NT2/D1 (cell line): ENCODE results near the gene ALOX12B.

Experiments used
- DNase-seq: peaks from one replicate; pipeline ENCODE4 v3.0.0-alpha.2; 2011; ENCODE audit warnings: low read depth, low spot score
- H3K27me3 ChIP-seq: 2 replicates; pipeline ENCODE4 v1.6.0; 2011; ENCODE audit warnings: mild to moderate bottlenecking; ENCODE audit not compliant: insufficient read length, insufficient read depth
- H3K36me3 ChIP-seq: 2 replicates; pipeline ENCODE4 v1.6.1; 2011; ENCODE audit warnings: mild to moderate bottlenecking, low read length, mixed read lengths; ENCODE audit not compliant: insufficient read depth, insufficient read length
- H3K4me1 ChIP-seq: 2 replicates; pipeline ENCODE4 v1.5.1; 2011; ENCODE audit not compliant: insufficient read depth, insufficient read length
- H3K4me3 ChIP-seq: 2 replicates; pipeline ENCODE4 v1.5.1; 2011; ENCODE audit warnings: low read depth; ENCODE audit not compliant: insufficient read length
- H3K9ac ChIP-seq: 2 replicates; pipeline ENCODE4 v1.6.0; 2011; ENCODE audit warnings: low read depth; ENCODE audit not compliant: insufficient read length
- H3K9me3 ChIP-seq: 2 replicates; pipeline ENCODE4 v1.5.1; 2011; ENCODE audit warnings: mild to moderate bottlenecking, low read length; ENCODE audit not compliant: insufficient read depth
- SUZ12 ChIP-seq: IDR thresholded peaks from 2 replicates; pipeline ENCODE4 v1.6.1; 2011; ENCODE audit not compliant: insufficient read length, insufficient read depth; ENCODE audit errors: extremely low read depth
- YY1 ChIP-seq: IDR thresholded peaks from 2 replicates; pipeline ENCODE4 v1.6.1; 2011; ENCODE audit not compliant: insufficient read length, insufficient read depth
- ZNF274 ChIP-seq: IDR thresholded peaks from 2 replicates; pipeline ENCODE4 v1.6.1; 2011; ENCODE audit warnings: mild to moderate bottlenecking, low read depth, low read length

The ALOX12B gene

DNA sequence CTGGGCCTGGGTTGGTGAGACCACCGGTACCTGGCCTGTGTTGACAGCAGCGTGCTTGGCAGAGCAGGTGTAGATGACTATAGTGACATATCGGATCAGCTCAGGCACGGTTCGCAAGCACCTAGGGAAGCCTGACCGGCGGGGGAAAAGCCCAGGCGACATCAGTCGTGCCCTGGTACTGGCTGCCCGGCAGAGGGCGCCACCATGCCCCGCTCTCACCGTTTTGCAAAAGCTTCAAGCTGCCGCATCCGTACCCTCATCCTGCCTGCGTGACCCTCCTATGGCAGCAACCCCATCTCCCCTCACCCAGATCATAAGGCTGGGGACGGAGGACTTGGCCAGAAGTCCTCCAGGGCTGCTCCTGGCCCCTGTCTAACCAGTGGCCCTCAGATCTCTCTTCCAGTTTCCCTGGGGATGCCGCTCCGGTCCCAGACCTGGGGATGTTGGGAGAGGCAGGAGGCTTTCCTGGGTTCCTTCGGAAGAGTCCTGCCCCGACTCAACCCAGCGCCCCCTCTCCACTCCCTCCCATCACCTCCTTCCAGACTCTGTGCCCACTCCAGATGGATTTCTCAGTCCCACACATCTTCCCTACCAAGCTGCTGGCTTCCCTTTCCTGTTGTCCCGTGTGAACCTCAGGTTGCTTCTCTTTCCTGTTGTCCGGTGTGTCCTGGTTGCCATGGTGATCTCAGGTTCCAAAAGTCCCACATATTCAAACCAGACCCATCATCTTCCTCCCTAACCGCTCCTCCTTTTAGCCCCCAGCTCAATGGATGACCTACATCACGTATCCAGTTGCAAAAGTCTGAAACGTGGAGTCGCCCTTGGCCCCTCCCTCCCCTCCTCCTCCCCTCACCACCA, 13.7 kb downstream of the ALOX12B start:
- peak overlapping the region; percentile 24 for H3K4me3 ChIP-seq
- peaks cover 78% of the 10 kb centered on the region for H3K27me3 ChIP-seq

DNA sequence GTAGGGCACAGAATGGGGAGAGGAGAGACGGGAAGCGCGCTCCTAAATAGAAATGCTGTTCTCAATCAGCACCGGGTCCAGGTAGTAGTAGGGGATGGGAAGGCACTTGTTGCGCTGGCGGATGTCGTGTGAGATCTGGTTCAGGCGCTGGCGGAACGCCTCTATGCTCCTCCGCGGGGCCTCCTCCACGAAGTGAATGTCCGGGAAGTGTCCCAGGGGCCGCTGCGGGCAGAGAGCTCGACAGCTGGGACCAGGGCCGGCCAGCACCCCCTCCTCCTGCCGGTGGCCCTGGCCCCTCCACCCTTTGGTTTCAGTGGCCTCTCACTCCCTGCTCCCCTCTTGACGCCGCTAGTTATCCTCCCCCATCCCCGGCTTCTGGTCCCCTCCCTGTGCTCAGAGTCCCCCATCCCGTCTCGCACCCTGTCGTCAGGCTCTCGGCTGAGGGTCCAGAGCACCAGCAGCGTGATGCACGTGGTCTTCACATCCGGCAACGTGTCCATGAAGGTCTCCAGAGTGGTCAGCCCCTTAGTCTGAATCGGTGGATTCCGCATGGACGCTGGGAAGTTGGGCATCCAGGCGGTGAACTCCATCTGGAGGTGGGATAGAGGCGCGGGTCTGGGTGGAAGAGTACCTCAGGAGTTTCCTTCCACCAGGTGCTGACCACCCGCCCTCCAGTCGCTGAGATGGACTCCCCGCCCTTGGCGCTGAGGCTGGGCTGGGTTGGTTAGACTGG, 14.6 kb downstream of the ALOX12B start:
- peak overlapping the region; percentile 32 for H3K4me3 ChIP-seq
- H3K4me1 ChIP-seq = peaks cover 3% of the 10 kb centered on the region

More for the DNA sequence above, 13.7 kb downstream of the ALOX12B start:
- Histone ChIP-seq H3K4me1 (peaks cover 3% of the 10 kb centered on the region), H3K9me3 (no peaks in the 10 kb centered on the region), H3K9ac (peak overlapping the region; percentile 67), H3K36me3 (no peaks in the 10 kb centered on the region)
- TF ChIP-seq SUZ12 (no peak), YY1 (no peak), ZNF274 (no peak)
- DNase-seq = peak; percentile 62

DNA sequence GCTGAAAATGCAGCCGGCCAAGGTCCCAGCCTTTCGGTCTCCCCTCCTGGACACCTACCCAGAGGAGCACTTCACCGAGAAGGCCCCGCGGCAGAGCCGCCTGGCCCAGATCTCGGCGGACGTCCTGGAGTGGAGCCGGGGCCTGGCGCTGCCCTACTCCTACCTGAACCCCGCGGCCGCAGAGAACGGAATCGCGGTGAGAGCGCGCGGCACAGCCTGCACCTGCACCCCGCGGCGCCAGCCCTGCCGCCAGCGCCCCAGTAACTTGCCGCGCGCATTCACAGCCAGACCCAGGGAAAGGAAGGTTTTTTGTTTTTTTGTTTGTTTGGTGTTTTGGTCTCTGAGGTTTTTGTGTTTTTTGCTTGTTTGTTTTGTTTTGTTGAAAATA, 15.2 kb downstream of the ALOX12B start:
- DNase-seq = no peak
- peak overlapping the region; percentile 32 for H3K4me3 ChIP-seq
- H3K9ac ChIP-seq = no peak overlapping the region
- no peak for TF ChIP-seq YY1
- no peak for TF ChIP-seq ZNF274
- TF ChIP-seq SUZ12 = no peak
- peaks cover 74% of the 10 kb centered on the region for H3K27me3 ChIP-seq
- no peaks in the 10 kb centered on the region for H3K36me3 ChIP-seq
- H3K4me1 ChIP-seq = peaks cover 3% of the 10 kb centered on the region
- no peaks in the 10 kb centered on the region for H3K9me3 ChIP-seq

More for the DNA sequence above, 14.6 kb downstream of the ALOX12B start:
- no peak for DNase-seq
- Histone ChIP-seq H3K36me3 (no peaks in the 10 kb centered on the region), H3K9ac (peak overlapping the region; percentile 56), H3K27me3 (peaks cover 75% of the 10 kb centered on the region), H3K9me3 (no peaks in the 10 kb centered on the region)
- TF ChIP-seq ZNF274 = no peak
- peak; percentile 68 for TF ChIP-seq SUZ12

DNA sequence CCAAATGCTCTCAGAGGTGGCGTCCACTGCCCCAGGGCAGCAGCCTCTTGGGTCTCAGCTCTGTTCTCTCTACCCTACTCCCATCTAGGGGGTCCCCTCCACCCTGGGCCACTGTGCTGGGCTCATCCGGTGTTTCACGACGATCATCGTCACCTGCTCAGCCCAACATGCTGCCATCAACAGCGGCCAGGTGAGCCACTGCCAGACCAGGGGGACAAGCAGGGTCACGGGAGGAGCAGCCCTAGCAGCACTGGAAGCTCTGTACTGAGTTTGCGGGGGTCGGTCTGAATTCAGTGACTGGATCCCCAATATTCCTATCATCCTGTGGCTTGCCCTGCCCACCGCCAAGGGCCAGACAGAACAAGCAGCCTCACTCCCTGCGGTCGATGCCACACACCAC, 16.0 kb downstream of the ALOX12B start:
- no peaks in the 10 kb centered on the region for H3K36me3 ChIP-seq
- no peak overlapping the region for H3K4me3 ChIP-seq
- H3K9me3 ChIP-seq = no peaks in the 10 kb centered on the region
- TF ChIP-seq YY1 (no peak), SUZ12 (no peak), ZNF274 (no peak)
- DNase-seq = no peak
- H3K4me1 ChIP-seq = peaks cover 3% of the 10 kb centered on the region
- H3K9ac ChIP-seq = no peak overlapping the region
- H3K27me3 ChIP-seq = peaks cover 66% of the 10 kb centered on the region

DNA sequence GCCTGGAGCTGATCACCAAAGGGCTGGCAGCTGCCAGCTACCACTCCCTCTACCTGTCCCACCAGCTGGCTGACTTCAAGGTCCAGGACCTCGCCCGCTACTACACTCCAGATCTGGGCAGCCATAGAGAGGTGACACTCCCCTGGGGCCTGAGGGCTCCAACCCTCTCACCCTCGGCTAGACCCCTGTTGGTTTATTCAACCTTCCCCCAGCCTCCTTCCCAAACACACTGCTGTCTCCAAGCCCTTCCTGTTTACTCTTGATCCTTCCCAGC, 18.0 kb downstream of the ALOX12B start:
- H3K4me1 ChIP-seq = peaks cover 3% of the 10 kb centered on the region
- no peak overlapping the region for H3K4me3 ChIP-seq
- TF ChIP-seq ZNF274 (no peak), SUZ12 (no peak), YY1 (no peak)
- no peaks in the 10 kb centered on the region for H3K9me3 ChIP-seq
- DNase-seq = no peak
- no peak overlapping the region for H3K9ac ChIP-seq
- peaks cover 47% of the 10 kb centered on the region for H3K27me3 ChIP-seq
- no peaks in the 10 kb centered on the region for H3K36me3 ChIP-seq

DNA sequence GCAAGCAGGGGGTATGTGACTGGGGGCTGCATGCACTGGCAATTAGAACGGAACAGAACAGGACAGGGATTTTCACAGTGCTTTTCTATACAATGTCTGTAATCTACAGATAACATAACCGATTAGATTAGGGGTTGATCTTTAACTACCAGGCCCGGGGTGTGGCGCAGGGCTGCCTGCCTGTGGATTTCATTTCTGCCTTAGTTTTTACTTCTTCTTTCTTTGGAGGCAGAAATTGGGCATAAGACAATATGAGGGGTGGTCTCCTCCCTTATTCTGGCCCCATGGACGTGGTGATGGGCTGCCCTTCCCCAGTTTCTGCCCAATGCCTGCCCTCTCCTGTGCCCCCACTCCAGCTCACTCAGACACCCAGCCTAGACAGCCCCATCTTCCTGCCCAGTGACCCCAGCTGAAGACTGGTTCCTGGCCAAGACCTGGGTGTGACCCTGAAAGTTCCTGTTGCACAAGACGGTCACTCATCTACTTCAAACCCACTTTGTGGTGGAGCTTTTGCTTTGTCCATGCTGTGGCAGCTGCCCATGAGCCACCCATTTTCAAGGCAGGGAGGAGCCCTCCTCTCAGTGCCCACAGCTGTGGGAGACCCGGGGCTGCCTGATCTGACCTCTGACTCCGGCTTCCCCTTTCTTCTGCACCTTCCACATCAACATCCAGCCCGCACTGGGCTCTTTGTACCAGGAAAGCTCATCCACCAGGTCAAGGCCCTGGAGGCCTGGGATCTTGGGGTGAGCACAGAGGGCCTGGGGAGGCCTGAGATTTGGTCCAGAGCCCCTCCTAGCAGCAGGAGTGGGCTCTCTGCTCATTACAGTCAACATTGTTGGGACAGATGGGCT, 18.6 kb downstream of the ALOX12B start:
- H3K4me1 ChIP-seq = peaks cover 3% of the 10 kb centered on the region
- peaks cover 42% of the 10 kb centered on the region for H3K27me3 ChIP-seq
- TF ChIP-seq SUZ12 (no peak), ZNF274 (no peak), YY1 (no peak)
- H3K36me3 ChIP-seq = no peaks in the 10 kb centered on the region
- H3K9ac ChIP-seq = no peak overlapping the region
- DNase-seq = no peak
- no peak overlapping the region for H3K4me3 ChIP-seq
- no peaks in the 10 kb centered on the region for H3K9me3 ChIP-seq

DNA sequence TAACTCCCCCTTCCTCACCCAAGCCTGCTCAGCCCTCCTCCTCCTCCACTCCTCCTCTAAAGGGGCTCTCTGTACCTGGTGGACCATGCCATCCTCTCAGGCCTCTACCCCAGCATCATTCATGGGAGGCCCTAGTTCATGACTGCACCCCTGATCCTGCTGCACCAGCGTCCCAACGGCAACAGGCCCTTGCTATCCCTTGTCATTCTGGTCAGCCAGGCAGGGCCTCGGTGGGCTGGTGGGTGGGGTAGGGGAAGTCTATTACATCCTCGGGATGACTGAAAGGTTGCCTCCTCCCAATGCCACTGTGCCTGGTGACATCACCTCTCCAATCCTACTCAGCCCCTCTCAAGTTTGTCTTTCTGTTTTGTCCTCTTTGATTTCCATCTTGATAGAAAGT, 19.7 kb downstream of the ALOX12B start:
- H3K9ac ChIP-seq = no peak overlapping the region
- no peaks in the 10 kb centered on the region for H3K36me3 ChIP-seq
- H3K4me3 ChIP-seq = no peak overlapping the region
- DNase-seq = no peak
- no peaks in the 10 kb centered on the region for H3K9me3 ChIP-seq
- H3K4me1 ChIP-seq = no peaks in the 10 kb centered on the region
- TF ChIP-seq ZNF274 = no peak
- no peak for TF ChIP-seq SUZ12
- no peak for TF ChIP-seq YY1
- peaks cover 30% of the 10 kb centered on the region for H3K27me3 ChIP-seq
